ENCODE results near the gene KCNA1. TPM values are rescaled to one million over a fixed set of nuclear protein-coding genes. Genes with fewer than 3 reads are reported as not detected.

The KCNA1 gene
- total and polyA plus RNA-seq, 2 donors (not counting 3 experiments of a cell fraction or from before 2014, with no cell fraction given) = not detected

DNA sequence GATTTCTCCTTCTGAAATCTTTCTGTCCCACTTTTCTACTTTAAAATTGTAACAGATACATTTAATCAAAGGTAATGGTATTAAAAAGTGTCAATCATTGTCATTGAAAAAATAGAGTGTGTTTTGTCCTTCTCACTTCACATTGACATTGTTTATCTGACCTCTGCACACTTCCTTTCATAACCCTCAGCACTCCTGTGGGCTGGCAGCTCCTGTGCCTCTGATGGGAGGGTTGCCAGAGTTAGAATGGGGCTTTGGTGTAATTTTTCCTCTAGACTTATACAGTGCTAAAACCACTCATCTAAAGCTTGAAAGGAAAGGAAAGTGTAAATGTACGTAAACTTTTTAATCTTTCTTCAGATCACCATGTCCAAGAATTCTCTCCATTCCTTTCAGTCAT, 23.7 kb downstream of the KCNA1 start:
- Histone ChIP-seq H3K4me3 (replicated peaks in 1 of 3; ENCODE audit: insufficient read depth in 1 of 3, low read depth in 1 of 3, low read length in 3 of 3) (no peak overlapping the region), H3K4me2 (ENCODE audit: insufficient read depth, low read length) (no peak overlapping the region), H3K27me3 (ENCODE audit: control insufficient read depth in 2 of 2, insufficient read depth in 2 of 2, low read length in 2 of 2) (no peaks in the 10 kb centered on the region), H2AFZ (ENCODE audit: low read depth, low read length) (no peak overlapping the region), H3K36me3 (ENCODE audit: control insufficient read depth in 2 of 2, extremely low read depth in 1 of 2, insufficient read depth in 2 of 2, low read length in 2 of 2) (no peaks in the 10 kb centered on the region), H3K9me1 (replicated peaks; ENCODE audit: control insufficient read depth, extremely low read depth, insufficient read depth, low read length) (no peaks in the 10 kb centered on the region), H3K27ac (ENCODE audit: insufficient read depth, low read depth, low read length) (no peak overlapping the region), H3K4me1 (ENCODE audit: control insufficient read depth, extremely low read depth, insufficient read depth, low read length) (no peaks in the 10 kb centered on the region), H3K79me2 (ENCODE audit: control insufficient read depth, insufficient read depth, low read length) (no peaks in the 10 kb centered on the region), H3K9me3 (replicated peaks; ENCODE audit: control insufficient read depth, insufficient read depth, low read length) (no peaks in the 10 kb centered on the region), H4K20me1 (replicated peaks; ENCODE audit: control insufficient read depth, extremely low read depth, insufficient read depth, low read length) (no peaks in the 10 kb centered on the region), H3K9ac (replicated peaks; ENCODE audit: extremely low read depth, insufficient read depth, low read length) (no peak overlapping the region)
- FAIRE-seq (no peak), DNase-seq (ENCODE audit: low read depth, low spot score) (no peak)
- intact Hi-C loops (cut with micrococcal nuclease) (no loop called here), dilution Hi-C loops (cut with MboI; ENCODE audit: extremely low pct_ligation_motif_present, low sequenced_read_pairs) (no loop called here)
- POLR2A ChIA-PET = no interaction called here
- no TSS peak for BruUV-seq (replicated peaks)
- CTCF ChIA-PET = no interaction called here
- TF ChIP-seq, protein P1, sequence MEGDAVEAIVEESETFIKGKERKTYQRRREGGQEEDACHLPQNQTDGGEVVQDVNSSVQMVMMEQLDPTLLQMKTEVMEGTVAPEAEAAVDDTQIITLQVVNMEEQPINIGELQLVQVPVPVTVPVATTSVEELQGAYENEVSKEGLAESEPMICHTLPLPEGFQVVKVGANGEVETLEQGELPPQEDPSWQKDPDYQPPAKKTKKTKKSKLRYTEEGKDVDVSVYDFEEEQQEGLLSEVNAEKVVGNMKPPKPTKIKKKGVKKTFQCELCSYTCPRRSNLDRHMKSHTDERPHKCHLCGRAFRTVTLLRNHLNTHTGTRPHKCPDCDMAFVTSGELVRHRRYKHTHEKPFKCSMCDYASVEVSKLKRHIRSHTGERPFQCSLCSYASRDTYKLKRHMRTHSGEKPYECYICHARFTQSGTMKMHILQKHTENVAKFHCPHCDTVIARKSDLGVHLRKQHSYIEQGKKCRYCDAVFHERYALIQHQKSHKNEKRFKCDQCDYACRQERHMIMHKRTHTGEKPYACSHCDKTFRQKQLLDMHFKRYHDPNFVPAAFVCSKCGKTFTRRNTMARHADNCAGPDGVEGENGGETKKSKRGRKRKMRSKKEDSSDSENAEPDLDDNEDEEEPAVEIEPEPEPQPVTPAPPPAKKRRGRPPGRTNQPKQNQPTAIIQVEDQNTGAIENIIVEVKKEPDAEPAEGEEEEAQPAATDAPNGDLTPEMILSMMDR (IDR thresholded peaks at IDR 0.05; ENCODE audit: extremely low read depth in 1 of 2, insufficient read depth in 1 of 2, low read depth in 1 of 2, low read length in 2 of 2) = no peak
- TF ChIP-seq EZH2 (IDR thresholded peaks at IDR 0.05; ENCODE audit: borderline replicate concordance, low read depth, low read length, severe bottlenecking) = no peak
- no peak for TF ChIP-seq POLR2AphosphoS5 (IDR thresholded peaks at IDR 0.05; ENCODE audit: insufficient read depth, low read depth, low read length)
- no peak for TF ChIP-seq FOS (IDR thresholded peaks at IDR 0.05; ENCODE audit: borderline replicate concordance, insufficient read depth, low read length)
- TF ChIP-seq JUN (IDR thresholded peaks at IDR 0.05; ENCODE audit: borderline replicate concordance, insufficient read depth, insufficient read length, low read depth) = no peak
